A673 (cell line): ENCODE results near the gene PHC2.

Experiments used
- EZH2 ChIP-seq: fragments of 200-600 bp; sonication (generic); IDR thresholded peaks from 2 replicates; pipeline ENCODE4 v1.6.1; 2017; ENCODE audit warnings: borderline replicate concordance, low read depth, mild to moderate bottlenecking, mixed read lengths, antibody characterized with exemption, low read length; ENCODE audit not compliant: poor library complexity, severe bottlenecking
- TF ChIP-seq, protein P1 (sequence below): fragments of 300-800, 200-600 bp; sonication (generic); conservative IDR thresholded peaks from 2 replicates; pipeline ENCODE4 v1.5.1; 2017; ENCODE audit warnings: low read depth, mild to moderate bottlenecking, antibody characterized with exemption, low read length, moderate library complexity, mixed read lengths

GRCh38 chr1:33354707-33355316 lies 76.1 kb downstream of the PHC2 start:
- TF ChIP-seq, protein P1, sequence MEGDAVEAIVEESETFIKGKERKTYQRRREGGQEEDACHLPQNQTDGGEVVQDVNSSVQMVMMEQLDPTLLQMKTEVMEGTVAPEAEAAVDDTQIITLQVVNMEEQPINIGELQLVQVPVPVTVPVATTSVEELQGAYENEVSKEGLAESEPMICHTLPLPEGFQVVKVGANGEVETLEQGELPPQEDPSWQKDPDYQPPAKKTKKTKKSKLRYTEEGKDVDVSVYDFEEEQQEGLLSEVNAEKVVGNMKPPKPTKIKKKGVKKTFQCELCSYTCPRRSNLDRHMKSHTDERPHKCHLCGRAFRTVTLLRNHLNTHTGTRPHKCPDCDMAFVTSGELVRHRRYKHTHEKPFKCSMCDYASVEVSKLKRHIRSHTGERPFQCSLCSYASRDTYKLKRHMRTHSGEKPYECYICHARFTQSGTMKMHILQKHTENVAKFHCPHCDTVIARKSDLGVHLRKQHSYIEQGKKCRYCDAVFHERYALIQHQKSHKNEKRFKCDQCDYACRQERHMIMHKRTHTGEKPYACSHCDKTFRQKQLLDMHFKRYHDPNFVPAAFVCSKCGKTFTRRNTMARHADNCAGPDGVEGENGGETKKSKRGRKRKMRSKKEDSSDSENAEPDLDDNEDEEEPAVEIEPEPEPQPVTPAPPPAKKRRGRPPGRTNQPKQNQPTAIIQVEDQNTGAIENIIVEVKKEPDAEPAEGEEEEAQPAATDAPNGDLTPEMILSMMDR, result no peak
- TF ChIP-seq EZH2, result no peak
